NK-92 (cell line): ENCODE measurements around the gene SLC10A1.
"Not testable (repeated sequence)": the region's sequence is repeated elsewhere in the genome, so short reads cannot be mapped to it uniquely, and the experiment has no call there.

Experiments used
- DNase-seq: peaks from one replicate; lab custom pipeline; 2025; ENCODE audit not compliant: unreplicated experiment; lab: John Stamatoyannopoulos, UW

SLC10A1 gene

DNA sequence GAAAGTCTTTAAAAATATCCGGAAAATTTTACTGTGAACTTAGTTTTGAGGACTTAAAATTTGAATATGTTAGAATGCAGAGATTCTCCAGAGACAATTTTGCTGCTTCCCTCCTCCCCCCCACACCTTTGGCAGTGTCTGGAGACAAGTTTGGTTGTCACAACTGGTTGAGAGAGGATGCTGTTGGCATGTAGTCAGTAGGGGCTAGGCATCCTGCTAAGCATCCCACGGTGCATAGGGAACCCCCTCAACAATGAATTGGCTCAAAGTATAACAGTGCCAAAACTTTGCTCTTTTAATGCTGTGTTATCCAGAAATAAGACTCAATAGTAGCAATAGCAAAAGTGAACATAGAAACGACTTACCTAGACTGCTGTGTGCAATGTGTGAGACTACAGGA is 26.5 kb downstream of the SLC10A1 start:
- DNase-seq = no peak

DNA sequence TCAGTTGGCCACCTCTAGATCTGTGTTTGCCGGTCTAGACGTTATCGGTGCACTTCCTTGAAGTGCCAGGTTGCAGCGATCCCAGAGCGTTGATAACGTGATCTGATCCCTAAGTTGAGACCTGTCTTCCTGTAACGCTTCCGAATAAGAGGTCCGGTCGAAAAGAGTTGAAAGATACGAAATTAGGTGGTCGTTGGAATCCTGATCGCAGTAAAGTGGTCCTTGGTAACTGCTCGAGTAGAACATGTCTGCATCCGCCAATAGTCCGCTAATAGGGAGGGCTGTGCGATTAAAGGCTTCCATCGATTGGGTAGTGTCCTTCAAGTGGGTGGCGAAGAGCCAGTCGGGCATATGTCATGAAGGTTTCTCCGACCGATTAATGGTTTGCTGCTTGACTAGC is 27.4 kb downstream of the SLC10A1 start:
- DNase-seq = no peak

- no peak for DNase-seq
These were observed 28.2 kb downstream of the SLC10A1 start for GRCh38 chr14:69768873-69769272.

DNA sequence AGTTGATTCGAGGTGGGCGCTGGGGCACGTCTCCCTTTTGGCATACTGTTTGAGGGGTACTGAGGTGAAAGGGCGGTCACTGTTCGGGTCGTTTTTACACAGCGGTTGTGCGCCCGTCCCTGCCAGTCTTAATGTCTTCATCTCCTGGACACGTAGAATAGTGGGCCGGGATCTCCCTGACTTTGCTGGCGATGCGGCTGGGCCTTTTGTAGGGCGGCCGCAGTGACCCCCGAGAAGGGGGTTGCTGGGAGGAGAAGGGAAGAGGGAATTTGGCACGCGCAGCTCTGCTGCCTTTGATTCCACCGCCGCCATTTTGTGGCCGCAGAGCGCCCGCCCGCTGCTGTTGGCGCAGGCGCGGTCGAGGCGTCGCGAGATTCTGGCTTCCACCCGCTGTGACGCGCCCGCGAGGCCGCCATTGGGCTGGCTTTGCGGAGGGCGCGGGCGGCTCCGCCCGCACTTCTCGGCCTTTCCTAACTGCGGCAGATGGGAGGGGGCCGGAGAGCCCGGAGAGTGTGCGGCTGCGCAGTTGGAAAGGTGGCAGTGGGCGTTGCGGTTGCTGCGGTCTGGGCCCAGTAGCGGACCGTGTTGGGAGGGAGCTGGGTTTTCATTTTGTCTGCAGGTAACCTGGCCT is 29.6 kb downstream of the SLC10A1 start:
- DNase-seq = peak; percentile 29

DNA sequence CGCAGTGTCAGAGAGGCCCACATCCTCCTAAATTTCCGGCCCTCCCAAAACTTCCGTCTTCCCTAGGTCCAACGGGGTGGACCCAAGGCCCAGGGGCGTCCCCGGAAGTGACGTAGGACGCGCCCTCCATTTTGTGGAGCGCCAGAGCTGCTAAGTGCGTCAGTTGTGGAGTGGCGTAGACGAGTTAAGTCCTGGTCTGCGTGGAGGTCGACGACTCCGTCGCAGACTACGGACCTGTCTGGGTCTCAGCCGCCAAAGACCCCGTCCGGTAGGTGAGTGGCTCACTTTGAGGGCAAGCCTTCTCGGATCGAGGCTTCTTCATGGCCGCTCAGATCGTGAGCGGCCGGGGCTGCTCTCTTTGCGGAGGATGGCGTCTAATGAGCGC is 30.1 kb downstream of the SLC10A1 start, which contains the start of gene SRSF5:
Gene SRSF5, plus strand, starts transcription at position 159 of the 385 bp plus-strand sequence. CDS start 1,015 bp downstream, outside the sequence.
- DNase-seq = peak; percentile 61

GRCh38 chr14:69763761-69764510 is 33.1 kb downstream of the SLC10A1 start:
- DNase-seq = no peak

DNA sequence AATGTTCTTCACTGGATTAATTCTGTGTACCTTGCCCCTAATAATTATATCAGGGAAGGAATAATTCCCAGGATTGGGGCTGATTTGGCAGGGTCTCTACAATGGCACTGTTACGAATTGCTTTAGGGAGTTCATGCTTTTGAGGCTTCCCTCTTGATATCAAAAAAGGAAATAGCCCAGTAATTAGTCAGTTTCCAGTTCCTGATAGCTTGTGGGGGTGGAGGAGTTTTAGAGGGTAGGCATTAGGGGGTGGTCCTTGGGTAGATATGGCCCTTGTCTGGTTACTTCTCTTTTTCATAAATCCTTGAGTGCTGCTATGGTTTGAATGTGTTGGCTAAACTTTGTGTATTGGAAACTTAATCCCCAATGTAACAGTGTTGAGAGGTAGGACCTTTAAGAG is 36.2 kb downstream of the SLC10A1 start:
- DNase-seq = no peak

DNA sequence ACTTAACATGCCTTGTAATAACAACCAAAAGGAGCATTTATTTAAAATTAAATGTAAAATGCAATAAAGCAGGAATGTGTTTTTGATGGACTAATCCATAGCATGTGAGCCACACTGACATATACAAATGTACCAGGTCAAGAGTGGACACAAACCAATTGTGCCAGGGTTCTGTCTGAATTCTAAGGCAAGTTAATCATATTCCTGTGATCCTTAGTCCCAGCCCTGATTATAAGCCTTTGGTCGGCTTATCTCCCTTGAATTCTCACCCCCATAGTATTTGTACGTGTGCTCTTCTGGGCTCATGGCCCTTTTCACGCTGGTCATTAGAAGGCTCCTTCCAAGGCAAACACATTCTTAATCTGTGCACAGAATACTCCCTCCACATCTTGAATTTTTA is 40.7 kb downstream of the SLC10A1 start:
- DNase-seq = no peak

- no peak for DNase-seq
These were observed 41.3 kb downstream of the SLC10A1 start for GRCh38 chr14:69755784-69756183.

DNA sequence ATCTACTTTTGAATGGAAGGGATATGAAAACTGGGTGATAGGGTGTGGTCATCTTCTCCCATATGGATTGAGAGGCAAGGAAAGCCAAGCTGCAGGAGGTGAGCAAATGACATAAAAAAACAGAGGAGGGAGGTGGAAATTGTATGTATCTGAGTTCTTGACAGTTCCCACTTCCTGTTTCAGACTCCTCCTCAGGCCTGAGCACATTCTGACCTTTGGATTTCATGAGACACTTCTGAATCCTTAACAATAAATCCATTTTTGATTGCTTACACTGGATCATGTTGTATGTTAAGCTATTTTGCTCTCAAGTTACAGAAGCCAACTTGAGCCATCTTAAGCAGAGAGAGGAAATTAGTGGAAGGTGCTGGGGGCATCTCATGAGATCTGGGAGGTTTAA is 41.7 kb downstream of the SLC10A1 start:
- DNase-seq = no peak

GRCh38 chr14:69754487-69754886 is 42.6 kb downstream of the SLC10A1 start:
- no peak for DNase-seq

- DNase-seq = no peak
These were observed 43.2 kb downstream of the SLC10A1 start for GRCh38 chr14:69753860-69754259.

GRCh38 chr14:69752773-69753172 is 44.3 kb downstream of the SLC10A1 start:
- DNase-seq = no peak

DNA sequence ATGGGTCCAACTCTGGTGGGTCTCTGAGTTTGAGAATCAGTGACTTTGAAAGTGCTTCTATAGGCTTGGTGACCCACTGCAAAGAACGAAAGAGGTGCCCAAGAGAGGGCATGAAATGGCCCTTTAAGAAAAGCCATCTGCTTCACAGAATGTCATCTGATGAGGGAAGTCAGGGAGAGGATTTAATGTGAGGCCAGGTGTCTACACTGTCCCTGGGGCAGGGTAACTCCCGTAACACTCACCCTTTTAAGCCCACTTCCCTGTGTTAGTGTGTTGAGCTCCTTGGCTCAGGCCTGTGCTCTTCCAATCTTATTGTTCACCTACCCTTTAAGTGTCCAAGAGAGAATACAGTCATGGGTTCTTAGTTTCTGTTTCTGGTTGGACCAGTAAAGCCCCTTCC is 46.5 kb downstream of the SLC10A1 start:
- no peak for DNase-seq

DNA sequence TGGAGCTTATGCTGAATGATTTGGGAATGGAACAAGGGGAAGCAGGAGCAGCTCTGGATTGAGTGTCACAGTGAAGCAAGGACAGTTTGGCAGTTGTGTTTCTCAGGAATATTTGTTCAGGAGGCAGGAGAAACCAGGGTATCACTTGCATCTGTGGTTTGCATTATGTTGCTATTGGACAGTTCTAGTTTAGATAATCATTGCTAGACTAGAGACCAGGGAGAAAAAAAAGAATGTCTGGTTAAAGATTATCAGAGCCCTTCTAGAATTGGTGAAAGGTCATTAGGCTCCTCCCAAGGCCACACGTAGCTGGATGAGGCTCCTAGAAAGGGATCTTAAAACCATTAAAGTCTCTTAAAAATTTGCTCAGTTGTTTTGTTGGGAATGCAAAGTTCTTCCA is 47.1 kb downstream of the SLC10A1 start:
- no peak for DNase-seq

GRCh38 chr14:69741055-69741454 is 56.0 kb downstream of the SLC10A1 start:
- no peak for DNase-seq

GRCh38 chr14:69736405-69736804 is 60.6 kb downstream of the SLC10A1 start:
- DNase-seq = not testable (repeated sequence)

GRCh38 chr14:69731919-69732598 is 65.0 kb downstream of the SLC10A1 start:
- DNase-seq = not testable (repeated sequence)

- no peak for DNase-seq
These were observed 69.2 kb downstream of the SLC10A1 start for GRCh38 chr14:69727860-69728259.

DNA sequence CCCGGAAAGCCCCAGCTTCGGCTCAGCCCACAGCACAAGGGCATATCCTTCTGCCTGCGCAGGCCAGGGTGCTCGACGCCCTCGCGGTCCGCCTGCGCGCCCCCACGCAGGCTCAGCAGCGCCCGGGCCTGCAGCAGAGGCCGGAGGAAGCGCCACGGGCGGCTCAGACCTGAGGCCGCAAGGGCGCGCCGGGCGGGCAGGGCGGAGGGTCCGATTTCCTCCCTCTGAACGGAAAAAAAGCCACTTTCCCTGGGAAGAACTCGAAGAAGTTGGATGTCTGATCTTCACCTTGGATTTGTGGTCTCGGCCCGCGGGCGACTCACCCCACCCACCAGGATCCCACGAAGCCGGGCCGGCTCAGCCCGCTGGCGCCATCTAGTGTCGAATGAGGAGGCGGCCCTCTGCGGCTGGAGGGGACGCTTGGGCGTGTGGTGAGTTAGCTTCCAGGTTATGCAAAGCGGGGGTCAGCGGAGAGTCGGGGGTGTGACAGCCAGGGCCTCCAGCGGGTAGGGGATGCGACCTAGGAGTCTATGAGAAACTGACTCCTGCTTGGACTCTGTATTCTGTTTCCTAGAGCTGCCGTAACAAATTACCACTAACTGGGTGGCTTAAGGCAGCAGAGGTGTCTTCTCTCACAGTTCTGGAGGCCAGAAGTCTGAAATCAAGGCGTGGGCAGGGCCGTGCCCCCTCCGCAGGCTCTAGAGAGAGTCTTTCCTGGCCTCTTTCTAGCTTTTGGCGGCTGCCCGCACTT is 70.1 kb downstream of the SLC10A1 start:
- DNase-seq = no peak
